H1 (cell line): Measurements from ENCODE around the gene DGKZ. TPM values are rescaled to one million over a fixed set of nuclear protein-coding genes. Genes with fewer than 3 reads are reported as not detected.

ENCODE experiments used
- CTCF ChIA-PET: fragments of 300-600 bp; sonication (Branson Sonifier 250); formaldehyde crosslinking; loops from one replicate; lab custom pipeline; 2021; ENCODE audit not compliant: partially characterized antibody; lab: Charles Lee
- POLR2A ChIA-PET: fragments of 300-600 bp; sonication (Branson Sonifier 250); formaldehyde crosslinking; loops from one replicate; lab custom pipeline; 2021; ENCODE audit warnings: inconsistent platforms; ENCODE audit not compliant: partially characterized antibody; lab: Charles Lee
- DNase-seq, 2 experiments: peaks; one replicate each; pipeline versions ENCODE4 v3.0.0 to v3.0.0-alpha.2; 2010 to 2022; ENCODE audit warnings: low spot score in 2 of 2, low read depth in 1 of 2, mixed read lengths in 1 of 2
- FAIRE-seq: peaks from 2 replicates; lab custom pipeline; 2011; peaks lifted over from hg19 to GRCh38; lab: Jason Lieb, UNC
- H2AFZ ChIP-seq: 2 replicates; pipeline ENCODE4 v1.8.1; 2012; ENCODE audit warnings: low read length, inconsistent platforms
- H2AK5ac ChIP-seq: 2 replicates; pipeline ENCODE4 v1.6.1; 2013; ENCODE audit warnings: low read depth, low read length
- H2BK120ac ChIP-seq: replicated peaks from 2 replicates; pipeline ENCODE3; 2013; ENCODE audit warnings: low read depth, low read length, inconsistent platforms
- H2BK12ac ChIP-seq: 2 replicates; pipeline ENCODE4 v1.6.1; 2013; ENCODE audit warnings: low read depth, low read length
- H2BK15ac ChIP-seq: 2 replicates; pipeline ENCODE4 v1.6.1; 2013; ENCODE audit warnings: low read length
- H2BK20ac ChIP-seq: 2 replicates; pipeline ENCODE4 v1.6.1; 2013; ENCODE audit warnings: low read length
- H2BK5ac ChIP-seq: 2 replicates; pipeline ENCODE4 v1.6.1; 2013; ENCODE audit warnings: low read depth, low read length
- H3K14ac ChIP-seq: 2 replicates; pipeline ENCODE4 v1.6.1; 2013; ENCODE audit warnings: inconsistent platforms; ENCODE audit not compliant: insufficient read length
- H3K18ac ChIP-seq: 2 replicates; pipeline ENCODE4 v1.6.1; 2013; ENCODE audit warnings: low read length; ENCODE audit errors: extremely low read depth
- H3K23ac ChIP-seq: 2 replicates; pipeline ENCODE4 v1.6.1; 2013; ENCODE audit warnings: inconsistent platforms; ENCODE audit not compliant: insufficient read length
- H3K23me2 ChIP-seq: 2 replicates; pipeline ENCODE4 v1.6.1; 2013; ENCODE audit warnings: low read depth, low read length
- H3K27ac ChIP-seq: 2 replicates; pipeline ENCODE4 v1.6.1; 2011; ENCODE audit warnings: low read depth, low read length, inconsistent platforms
- H3K27me3 ChIP-seq, 4 experiments: replicated peaks in 1 of 4; 1 replicate in 1 of 4; 2 replicates in 3 of 4; pipeline versions ENCODE4 v1.6.1 to v1.8.1; 2011 to 2013; ENCODE audit warnings: low read length in 3 of 4, mild to moderate bottlenecking in 3 of 4, inconsistent platforms in 2 of 4, mixed read lengths in 2 of 4, moderate library complexity in 1 of 4; ENCODE audit not compliant: control insufficient read depth in 3 of 4, insufficient read depth in 3 of 4; ENCODE audit errors: extremely low read depth in 1 of 4
- H3K36me3 ChIP-seq, 4 experiments: 2 replicates each; pipeline versions ENCODE4 v1.6.1 to v1.8.1; 2011 to 2013; ENCODE audit warnings: mild to moderate bottlenecking in 4 of 4, low read length in 3 of 4, moderate library complexity in 2 of 4, control low read depth in 1 of 4, inconsistent platforms in 1 of 4; ENCODE audit not compliant: insufficient read depth in 4 of 4, control insufficient read depth in 2 of 4
- H3K4ac ChIP-seq: replicated peaks from 2 replicates; pipeline ENCODE3; 2013; ENCODE audit warnings: low read length, low read depth, mixed read lengths, inconsistent platforms; ENCODE audit not compliant: insufficient read length
- H3K4me1 ChIP-seq, 4 experiments: replicated peaks in 1 of 4; 1 replicate in 1 of 4; 2 replicates in 3 of 4; pipeline versions ENCODE4 v1.6.1 to v1.8.1; 2011 to 2013; ENCODE audit warnings: low read length in 3 of 4, inconsistent platforms in 2 of 4, mixed read lengths in 1 of 4; ENCODE audit not compliant: insufficient read depth in 4 of 4, control insufficient read depth in 3 of 4
- H3K4me2 ChIP-seq, 2 experiments: 2 replicates each; pipeline versions ENCODE4 v1.6.1 to v1.8.1; 2011 to 2013; ENCODE audit warnings: low read depth in 2 of 2, low read length in 2 of 2, control low read depth in 1 of 2, inconsistent platforms in 1 of 2, mild to moderate bottlenecking in 1 of 2; ENCODE audit not compliant: insufficient read depth in 1 of 2
- H3K4me3 ChIP-seq, 4 experiments: fragments of 200-600, 300-600 bp in 1 of 4; sonication (generic), shearing (Covaris generic), sonication (Bioruptor Twin) in 1 of 4; 2 replicates each; pipeline versions ENCODE4 v1.5.1 to v1.8.1; 2011 to 2016; ENCODE audit warnings: low read length in 4 of 4, low read depth in 3 of 4, control low read depth in 2 of 4, inconsistent platforms in 2 of 4, mild to moderate bottlenecking in 2 of 4, mixed read lengths in 1 of 4, moderate library complexity in 1 of 4; ENCODE audit not compliant: insufficient read depth in 2 of 4; ENCODE audit errors: extremely low read depth in 1 of 4
- H3K56ac ChIP-seq: replicated peaks from 2 replicates; pipeline ENCODE3; 2013; ENCODE audit warnings: low read depth, mild to moderate bottlenecking, mixed read lengths, low read length, inconsistent platforms; ENCODE audit not compliant: insufficient read length
- H3K79me1 ChIP-seq: 2 replicates; pipeline ENCODE4 v1.6.1; 2013; ENCODE audit warnings: low read depth, low read length, control low read depth
- H3K79me2 ChIP-seq, 2 experiments: 2 replicates each; pipeline versions ENCODE4 v1.6.1 to v1.8.1; 2012 to 2013; ENCODE audit warnings: low read length in 2 of 2, mild to moderate bottlenecking in 2 of 2, inconsistent platforms in 1 of 2; ENCODE audit not compliant: insufficient read depth in 2 of 2, control insufficient read depth in 1 of 2
- H3K9ac ChIP-seq, 4 experiments: replicated peaks in 1 of 4; 1 replicate in 1 of 4; 2 replicates in 3 of 4; pipeline versions ENCODE4 v1.6.1 to v1.8.1; 2011 to 2013; ENCODE audit warnings: low read depth in 3 of 4, low read length in 3 of 4, control low read depth in 2 of 4, mild to moderate bottlenecking in 2 of 4, moderate library complexity in 2 of 4, inconsistent platforms in 1 of 4; ENCODE audit errors: extremely low read depth in 1 of 4
- H3K9me3 ChIP-seq, 2 experiments: 2 replicates each; pipeline versions ENCODE4 v1.6.1 to v1.8.1; 2012 to 2013; ENCODE audit warnings: mild to moderate bottlenecking in 2 of 2, moderate library complexity in 2 of 2, control low read depth in 1 of 2, inconsistent platforms in 1 of 2, low read depth in 1 of 2, low read length in 1 of 2, mixed read lengths in 1 of 2; ENCODE audit not compliant: insufficient read depth in 2 of 2
- H4K20me1 ChIP-seq, 2 experiments: replicated peaks in 1 of 2; 2 replicates each; pipeline versions ENCODE3 to v1.8.1; 2011 to 2013; ENCODE audit warnings: inconsistent platforms in 2 of 2, low read length in 2 of 2, mild to moderate bottlenecking in 1 of 2; ENCODE audit not compliant: insufficient read depth in 2 of 2, control insufficient read depth in 1 of 2
- H4K5ac ChIP-seq: 2 replicates; pipeline ENCODE4 v1.6.1; 2013; ENCODE audit warnings: low read length, low read depth, mixed read lengths, inconsistent platforms; ENCODE audit not compliant: insufficient read length
- H4K8ac ChIP-seq: 2 replicates; pipeline ENCODE4 v1.8.0; 2013; ENCODE audit warnings: mild to moderate bottlenecking, moderate library complexity, low read length, inconsistent platforms; ENCODE audit not compliant: insufficient read depth; ENCODE audit errors: extremely low read depth
- H4K91ac ChIP-seq: replicated peaks from 2 replicates; pipeline ENCODE3; 2013; ENCODE audit warnings: low read length, mixed read lengths, inconsistent platforms; ENCODE audit not compliant: insufficient read length
- BRCA1 ChIP-seq: IDR thresholded peaks from 2 replicates; pipeline ENCODE4 v1.6.1; 2012; ENCODE audit warnings: low read depth, low read length, improper control_type of control experiment
- JUN ChIP-seq: IDR thresholded peaks from 2 replicates; pipeline ENCODE4 v1.6.1; 2011; ENCODE audit warnings: low read depth, mild to moderate bottlenecking, improper control_type of control experiment, low read length
- WGBS, 2 experiments: shearing (Covaris generic) in 1 of 2; methylation state at CpG; one replicate each; pipeline versions ENCODE4 v1.1.6 to v1.1.7; 2013 to 2015; ENCODE audit warnings: low lambda C conversion rate in 2 of 2, mixed read lengths in 2 of 2, inconsistent platforms in 1 of 2, low coverage in 1 of 2, missing lambda C conversion rate in 1 of 2; ENCODE audit not compliant: insufficient replicate concordance in 2 of 2, insufficient coverage in 1 of 2, insufficient read length in 1 of 2; ENCODE audit errors: extremely low coverage in 1 of 2, missing lambda C conversion rate in 1 of 2; 5-methylcytosine and 5-hydroxymethylcytosine counted together
- polyA plus RNA-seq, 7 experiments: library from polyadenylated mRNA; depleted of rRNA in 3 of 7; stranded (reverse) in 5 of 7; unstranded in 2 of 7; fragments of >200 nt in 5 of 7; fragments of 200-250 nt in 2 of 7; gene quantifications; 1 replicate in 5 of 7; 2 replicates in 1 of 7; 4 replicates in 1 of 7; pipeline versions ENCODE4 v1.2.1 to v1.2.3, GENCODE V29; 2011 to 2013; ENCODE audit warnings: missing spikeins in 2 of 7, mixed read lengths in 2 of 7
- total RNA-seq: library from RNA; stranded (reverse); fragmentation: NEBNext Ultra II Directional; extraction: Animal tissue kit (Norgen Biotek cat#: 25700); gene quantifications from 2 replicates; pipeline ENCODE4 v1.2.1, GENCODE V29; 2021

The DGKZ gene
- total and polyA plus RNA-seq, 2 of the 8 experiments (the other 6 are each of a cell fraction or from before 2014, with no cell fraction given), result 84.4 to 184 TPM

DNA sequence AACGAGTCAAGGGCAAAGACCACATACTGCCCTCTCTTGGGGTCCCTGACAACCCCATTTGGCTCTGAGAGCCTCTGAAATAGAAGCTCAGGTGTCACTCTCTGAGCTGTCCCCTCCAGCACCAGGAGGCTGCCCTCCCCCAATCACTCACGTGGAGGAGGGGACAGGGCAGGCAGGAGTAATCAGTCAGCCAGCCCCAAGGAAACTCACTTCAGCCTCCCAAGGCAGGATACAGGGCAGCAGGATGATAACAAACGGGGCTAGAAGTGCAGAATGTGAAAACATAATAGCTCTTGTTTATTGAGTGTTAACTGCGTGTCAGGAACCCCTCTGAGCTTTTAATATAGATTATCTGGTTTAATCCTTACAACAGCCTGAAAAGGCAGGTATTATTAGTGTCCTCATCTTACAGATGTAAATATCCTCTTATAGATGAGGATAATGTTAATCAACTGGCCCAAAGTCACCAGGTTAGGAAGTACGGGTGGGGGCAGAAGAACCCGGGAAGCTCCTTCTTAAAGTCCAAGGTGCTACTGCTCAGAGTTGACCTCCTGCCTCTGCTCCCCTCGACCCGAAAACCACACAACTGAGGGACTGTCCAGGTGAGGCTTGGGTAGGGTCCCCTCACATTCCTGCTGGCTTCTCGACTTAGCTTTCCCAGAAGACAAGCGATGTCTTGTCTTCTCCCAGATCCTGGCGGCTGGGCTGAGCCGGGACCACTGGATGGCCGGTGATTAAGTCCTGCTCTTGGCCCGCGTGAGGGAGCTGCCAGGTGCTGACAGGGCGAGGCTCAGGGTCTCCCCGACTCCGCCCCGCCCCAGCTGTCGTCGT lies 41.6 kb downstream of the DGKZ start:
- Histone ChIP-seq H4K8ac (no peak overlapping the region; the same call in 1 of the 2 replicates), H4K91ac (no peak overlapping the region), H3K23me2 (peaks cover 30% of the 10 kb centered on the region), H3K56ac (no peak overlapping the region), H2AFZ (no peak overlapping the region), H3K36me3 (no peaks in the 10 kb centered on the region; a peak in 1 of 8 replicates), H3K4ac (no peak overlapping the region), H2BK5ac (0 out of 2 replicates have a peak overlapping the region, but pooled peaks have one; percentile 39), H3K79me1 (no peaks in the 10 kb centered on the region), H3K4me2 (peak overlapping the region; percentile 69 to 95), H2BK12ac (0 out of 2 replicates have a peak overlapping the region, but pooled peaks have one; percentile 17), H3K79me2 (no peaks in the 10 kb centered on the region), H3K4me1 (peaks cover 3 to 18% (median 16%) of the 10 kb centered on the region in 4 experiments), H4K20me1 (peaks cover 1 to 15% of the 10 kb centered on the region in 2 experiments), H3K27me3 (peaks cover 19 to 49% (median 40%) of the 10 kb centered on the region in 4 experiments), H3K4me3 (peak overlapping the region in 3 of 4 experiments; percentile 22 to 62 (median 34); a peak in 6 of 8 replicates), H3K23ac (no peak overlapping the region), H2BK15ac (no peak overlapping the region), H3K18ac (no peak overlapping the region), H3K14ac (no peak overlapping the region), H2BK20ac (no peak overlapping the region), H2AK5ac (no peak overlapping the region), H3K9me3 (no peaks in the 10 kb centered on the region; a peak in 1 of 4 replicates), H4K5ac (no peak overlapping the region), H2BK120ac (no peak overlapping the region), H3K27ac (no peak overlapping the region), H3K9ac (no peak overlapping the region; a peak in 1 of 7 replicates)
- no peak for FAIRE-seq
- no peak for DNase-seq
- WGBS, 2 experiments, result 23% methylated on average over 21 of the region's 21 CpGs; no CpG with 5 or more reads in 1 of the 2 experiments
- ChIA-PET CTCF (interaction anchor here (0.6 to 7.7 kb wide), 50 partner anchors 10 to 1307 kb away, joined by 3 to 124 read pairs (median 4); partner anchors contain the start of gene MDK), POLR2A (interaction anchor here (1.0 to 4.9 kb wide), 5 partner anchors 8 to 146 kb away, joined by 3 to 35 read pairs (median 5); partner anchors contain the start of gene MDK)
- TF ChIP-seq BRCA1 (no peak), JUN (no peak)
